ENCODE results near the gene LRRK1.
"Not testable (repeated sequence)": the region's sequence is repeated elsewhere in the genome, so short reads cannot be mapped to it uniquely, and the experiment has no call there.

The LRRK1 gene

GRCh38 chr15:101071651-101072050, 152.5 kb downstream of the LRRK1 start:
- DNase-seq (ENCODE audit: low read depth): no peak

GRCh38 chr15:101072235-101072634, 153.1 kb downstream of the LRRK1 start:
- DNase-seq (ENCODE audit: low read depth): not testable (repeated sequence)

DNA sequence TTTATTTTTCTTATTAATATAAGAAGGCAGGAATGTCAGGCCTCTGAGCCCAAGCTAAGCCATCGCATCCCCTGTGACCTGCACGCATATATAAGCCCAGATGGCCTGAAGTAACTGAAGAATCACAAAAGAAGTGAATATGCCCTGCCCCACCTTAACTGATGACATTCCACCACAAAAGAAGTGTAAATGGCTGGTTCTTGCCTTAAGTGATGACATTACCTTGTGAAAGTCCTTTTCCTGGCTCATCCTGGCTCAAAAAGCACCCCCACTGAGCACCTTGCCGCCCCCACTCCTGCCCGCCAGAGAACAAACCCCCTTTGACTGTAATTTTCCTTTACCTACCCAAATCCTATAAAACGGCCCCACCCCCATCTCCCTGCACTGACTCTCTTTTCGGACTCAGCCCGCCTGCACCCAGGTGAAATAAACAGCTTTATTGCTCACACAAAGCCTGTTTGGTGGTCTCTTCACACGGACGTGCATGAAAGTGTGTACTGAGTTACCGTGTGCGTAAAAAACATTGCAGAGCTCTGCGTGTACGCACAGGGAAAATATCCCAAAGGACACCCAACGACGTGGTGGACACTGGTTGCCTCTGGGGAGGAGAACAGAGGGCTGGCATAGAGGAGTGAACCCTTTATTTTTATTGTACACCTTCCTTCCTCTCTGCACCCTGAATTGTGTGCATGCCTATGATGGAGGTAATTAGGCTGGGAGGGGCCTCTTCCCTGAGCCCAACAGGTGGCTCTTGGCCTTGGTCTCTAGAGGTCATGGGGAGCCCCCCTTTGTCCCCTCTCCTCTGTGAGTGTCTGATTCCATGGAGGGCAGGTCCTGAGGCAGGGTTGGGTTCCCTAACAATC, 158.9 kb downstream of the LRRK1 start:
- DNase-seq (ENCODE audit: low read depth): not testable (repeated sequence)

- no peak for DNase-seq (ENCODE audit: low read depth)
Measured at GRCh38 chr15:101078669-101079323, 159.6 kb downstream of the LRRK1 start.

GRCh38 chr15:101081900-101082299, 162.7 kb downstream of the LRRK1 start:
- DNase-seq (ENCODE audit: low read depth): no peak

DNA sequence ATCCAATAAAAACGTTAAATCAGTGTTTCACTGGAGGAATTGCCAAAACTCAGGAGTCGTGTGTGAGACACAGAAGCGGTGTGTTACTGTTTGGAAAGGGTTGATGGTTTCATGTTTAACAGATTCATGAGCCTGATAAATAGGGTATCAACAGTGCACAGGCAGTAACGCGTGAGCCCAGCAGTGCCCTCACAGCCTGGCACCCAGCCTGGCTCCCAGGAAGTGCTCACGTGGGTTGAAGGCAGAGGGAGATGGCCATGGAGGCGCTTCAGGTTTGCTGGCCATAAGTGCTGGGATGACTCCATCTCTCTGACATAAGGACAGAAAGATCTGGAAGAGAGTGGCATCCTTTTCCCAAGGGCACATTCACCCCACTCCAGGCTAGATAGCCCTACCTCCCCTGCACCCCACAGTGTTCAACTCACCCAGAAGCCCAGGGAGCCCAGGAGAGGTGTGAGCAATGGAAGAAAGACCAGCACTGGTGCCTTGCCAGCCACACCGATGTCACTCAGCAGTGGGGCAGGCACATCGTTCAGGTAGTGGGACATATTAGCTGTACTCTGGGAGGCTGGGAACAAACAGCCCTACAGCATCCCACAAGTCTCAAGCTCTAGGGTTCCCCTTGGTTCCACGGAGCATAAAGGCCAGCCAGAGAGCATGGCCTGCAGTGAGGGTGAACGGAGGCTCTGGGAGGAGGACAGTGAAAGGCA, 164.3 kb downstream of the LRRK1 start:
- DNase-seq (ENCODE audit: low read depth): no peak

GRCh38 chr15:101084801-101085200, 165.6 kb downstream of the LRRK1 start:
- no peak for DNase-seq (ENCODE audit: low read depth)

- DNase-seq (ENCODE audit: low read depth): no peak
Measured at GRCh38 chr15:101085311-101085700, 166.1 kb downstream of the LRRK1 start.

DNA sequence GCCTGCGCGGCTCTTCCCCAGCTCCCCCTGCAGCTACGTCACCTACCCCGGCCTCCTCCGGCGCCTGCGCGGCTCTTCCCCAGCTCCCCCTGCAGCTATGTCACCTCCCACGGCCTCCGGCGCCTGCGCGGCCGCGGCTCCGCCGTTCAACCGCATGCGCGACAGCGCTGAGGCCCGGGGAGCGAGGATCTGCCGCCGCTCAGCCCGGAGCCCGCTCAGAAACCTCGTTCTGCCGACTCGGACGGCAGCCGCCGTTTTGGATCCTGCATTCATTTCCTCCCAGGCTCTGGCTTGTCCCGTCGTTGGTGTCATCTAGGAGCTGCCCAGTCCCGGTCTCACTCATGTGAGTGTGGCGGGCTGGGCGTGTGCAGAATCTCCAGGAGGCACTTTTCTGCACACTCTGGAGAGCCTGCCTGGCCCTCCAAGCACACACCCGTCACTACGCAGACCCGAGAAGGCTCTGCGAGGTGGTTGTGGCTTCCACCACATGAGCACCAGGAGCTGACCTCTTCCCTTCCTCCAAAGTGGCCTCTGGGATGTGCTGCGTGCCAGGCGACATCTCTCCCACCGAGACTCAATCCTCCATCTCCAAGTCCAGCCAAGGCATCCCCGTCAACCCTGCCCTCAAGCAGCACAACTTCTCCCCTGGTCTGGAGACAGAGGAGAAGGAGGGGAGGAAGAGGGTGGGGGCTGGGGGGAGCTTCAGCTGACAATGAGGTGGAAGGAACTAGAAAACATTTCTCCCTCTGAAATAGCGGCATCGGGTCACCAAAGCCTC, 167.4 kb downstream of the LRRK1 start:
- DNase-seq (ENCODE audit: low read depth): no peak

- DNase-seq (ENCODE audit: low read depth): no peak
Measured at GRCh38 chr15:101087172-101087769, 168.1 kb downstream of the LRRK1 start.

GRCh38 chr15:101088271-101088670, 169.1 kb downstream of the LRRK1 start:
- DNase-seq (ENCODE audit: low read depth): no peak

GRCh38 chr15:101088788-101089578, 169.8 kb downstream of the LRRK1 start:
- peak; percentile 61 for DNase-seq (ENCODE audit: low read depth)

DNA sequence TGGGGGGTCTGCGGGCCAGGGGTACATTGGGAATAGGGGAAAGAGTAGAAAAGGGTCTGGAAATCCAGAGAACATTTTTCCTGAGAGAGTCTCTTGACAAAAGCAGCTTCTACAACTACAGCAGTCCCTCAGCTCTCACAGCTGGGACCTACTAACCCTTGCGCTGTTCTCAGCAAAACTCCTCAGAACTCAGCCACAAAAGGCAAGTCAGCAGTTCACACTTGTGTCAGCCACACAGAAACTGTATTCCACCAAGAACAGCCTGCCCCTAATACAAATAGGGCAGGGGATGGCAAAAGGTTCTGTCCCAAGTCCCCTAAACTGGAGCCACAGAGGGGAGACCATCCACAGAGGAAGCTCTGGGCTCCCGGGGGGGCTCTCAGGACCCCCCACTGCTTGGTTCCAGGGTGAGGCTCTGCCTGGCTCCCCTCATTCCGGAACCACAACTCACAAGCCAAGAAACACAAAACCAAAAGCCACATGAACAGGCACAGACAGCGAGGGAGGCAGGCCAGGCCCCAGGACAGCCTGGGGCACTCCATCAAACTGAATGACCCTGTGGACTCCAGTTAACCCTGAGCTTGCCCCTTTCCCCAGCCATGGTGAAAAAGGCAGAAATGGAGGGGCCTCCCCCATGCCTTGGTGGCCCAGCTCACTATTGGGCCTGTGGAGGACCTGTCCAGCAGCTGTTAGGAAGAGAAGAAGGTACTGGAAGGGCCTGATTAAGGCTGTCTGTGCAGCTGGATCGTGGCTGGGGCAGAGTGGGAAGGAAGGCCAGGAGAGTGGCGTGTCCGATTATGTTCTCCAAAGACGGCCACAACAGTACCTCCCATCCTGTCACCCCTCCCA, 170.6 kb downstream of the LRRK1 start:
- no peak for DNase-seq (ENCODE audit: low read depth)

- no peak for DNase-seq (ENCODE audit: low read depth)
Measured at GRCh38 chr15:101090428-101090790, 171.3 kb downstream of the LRRK1 start.

DNA sequence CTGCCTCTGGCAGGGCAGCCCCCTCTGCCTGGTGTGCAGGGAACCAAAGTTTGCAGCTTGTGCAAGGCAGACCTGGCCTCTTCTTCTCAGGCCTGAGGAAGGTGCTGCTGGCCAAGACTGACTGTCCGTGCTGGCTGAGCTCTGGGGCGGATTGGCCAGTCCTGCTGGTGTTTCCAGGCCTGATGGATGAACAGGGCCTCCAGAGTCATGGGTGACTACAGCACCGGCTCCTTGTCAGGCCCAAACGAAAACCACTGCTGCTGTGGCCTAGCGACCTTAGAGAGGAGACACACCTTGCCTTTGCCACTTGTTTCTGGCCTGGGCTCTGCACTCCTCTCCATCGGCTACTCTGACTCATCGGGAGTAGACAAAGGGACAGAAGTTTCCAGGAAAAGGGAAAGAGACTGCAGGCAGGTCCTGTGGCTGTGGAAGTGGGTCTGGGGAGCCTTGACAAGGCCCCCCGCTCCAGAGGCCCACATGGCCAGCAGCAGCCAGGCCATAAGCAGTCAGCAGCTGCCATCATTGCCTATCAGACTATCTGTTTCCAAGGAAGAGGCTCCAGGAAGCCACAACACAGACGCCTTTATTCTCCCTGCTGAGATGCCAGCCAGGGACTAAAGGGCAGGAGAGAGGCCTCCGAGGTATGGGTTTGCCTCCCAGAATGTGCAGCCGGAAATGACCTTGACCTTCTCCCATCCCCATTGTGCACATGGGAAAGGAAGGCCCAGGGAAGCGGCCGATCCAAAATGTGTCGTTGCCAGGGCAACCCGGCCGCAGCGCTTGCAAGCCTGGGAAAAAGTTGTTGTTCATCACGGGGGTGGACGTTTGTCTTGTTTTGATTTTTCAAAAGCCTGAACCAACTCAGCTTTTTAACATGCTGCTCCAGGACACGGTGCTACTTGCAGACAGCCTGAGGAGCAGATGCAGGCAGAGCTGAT, 172.2 kb downstream of the LRRK1 start:
- no peak for DNase-seq (ENCODE audit: low read depth)

- DNase-seq (ENCODE audit: low read depth): no peak
Measured at GRCh38 chr15:101092156-101092866, 173.2 kb downstream of the LRRK1 start.

DNA sequence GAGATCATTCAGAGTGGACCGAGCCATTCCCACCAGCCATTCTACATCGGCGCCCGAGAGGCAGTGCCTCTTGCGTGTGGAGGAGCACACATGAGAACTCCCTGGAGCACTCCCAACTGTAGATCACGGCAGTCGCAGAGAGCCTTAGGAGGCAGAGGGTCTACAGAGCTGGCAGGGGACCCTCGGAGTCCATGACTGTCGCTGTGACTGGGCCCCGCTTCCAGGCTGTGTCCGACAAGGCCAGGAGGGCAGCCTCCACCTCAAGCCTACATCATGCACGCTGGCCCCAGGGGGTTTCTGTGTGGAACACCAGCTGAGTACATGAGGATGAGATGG, 173.7 kb downstream of the LRRK1 start:
- no peak for DNase-seq (ENCODE audit: low read depth)

- DNase-seq (ENCODE audit: low read depth): no peak
Measured at GRCh38 chr15:101093958-101094357, 174.8 kb downstream of the LRRK1 start.

Data from activated T-helper 1 cell treated with Interleukin-2 at 50 U/mL for 16 hours (primary cell).